DOHH2 (cell line): ENCODE data around the gene SLC48A1.

ENCODE experiments used
- H3F3A ChIP-seq: fragments of 200-600 bp; sonication (generic), shearing (Covaris generic); 2 replicates; pipeline ENCODE4 v1.6.0; 2016; ENCODE audit warnings: antibody characterized with exemption, mild to moderate bottlenecking; ENCODE audit not compliant: control insufficient read depth, insufficient read depth
- H3K27ac ChIP-seq: fragments of 200-600 bp; sonication (generic); 2 replicates; pipeline ENCODE4 v1.5.1; 2014; ENCODE audit warnings: low read depth, mild to moderate bottlenecking, low read length, moderate library complexity
- H3K27me3 ChIP-seq: fragments of 200-600 bp; sonication (generic); 2 replicates; pipeline ENCODE4 v1.6.1; 2014; ENCODE audit warnings: mild to moderate bottlenecking, low read length, mixed read lengths; ENCODE audit not compliant: control insufficient read depth
- H3K36me3 ChIP-seq: fragments of 200-600 bp; sonication (generic); 2 replicates; pipeline ENCODE4 v1.6.1; 2014; ENCODE audit warnings: mild to moderate bottlenecking, low read length, moderate library complexity, mixed read lengths; ENCODE audit not compliant: control insufficient read depth
- H3K4me1 ChIP-seq: fragments of 200-600 bp; sonication (generic); 2 replicates; pipeline ENCODE4 v1.6.1; 2014; ENCODE audit warnings: mild to moderate bottlenecking, low read length, mixed read lengths; ENCODE audit not compliant: control insufficient read depth
- H3K4me2 ChIP-seq: fragments of 200-600 bp; sonication (generic); 2 replicates; pipeline ENCODE4 v1.6.0; 2014; ENCODE audit warnings: mild to moderate bottlenecking, low read length, moderate library complexity
- H3K4me3 ChIP-seq: fragments of 200-600 bp; sonication (generic); 2 replicates; pipeline ENCODE4 v1.5.1; 2014; ENCODE audit warnings: mild to moderate bottlenecking, low read length, mixed read lengths
- H3K79me2 ChIP-seq: fragments of 200-600 bp; sonication (generic); 2 replicates; pipeline ENCODE4 v1.6.1; 2014; ENCODE audit warnings: mild to moderate bottlenecking, low read length, mixed read lengths; ENCODE audit not compliant: control insufficient read depth
- H3K9me2 ChIP-seq: fragments of 200-600 bp; sonication (generic); replicated peaks from 2 replicates; pipeline ENCODE4 v1.6.1; 2014; ENCODE audit warnings: mild to moderate bottlenecking, low read length, mixed read lengths; ENCODE audit not compliant: control insufficient read depth
- H3K9me3 ChIP-seq: fragments of 200-600 bp; sonication (generic); 2 replicates; pipeline ENCODE4 v1.6.1; 2014; ENCODE audit warnings: antibody characterized with exemption, low read length, mixed read lengths; ENCODE audit not compliant: control insufficient read depth, insufficient read depth
- H4K20me1 ChIP-seq: fragments of 200-600 bp; sonication (generic); 2 replicates; pipeline ENCODE4 v1.6.0; 2014; ENCODE audit warnings: low read depth, mild to moderate bottlenecking, antibody characterized with exemption, low read length, moderate library complexity; ENCODE audit not compliant: control insufficient read depth, insufficient read depth
- EZH2phosphoT487 ChIP-seq: fragments of 200-600 bp; sonication (generic); IDR thresholded peaks from 2 replicates; pipeline ENCODE4 v1.6.1; 2017; ENCODE audit warnings: borderline replicate concordance, mild to moderate bottlenecking, antibody characterized with exemption, low read length, moderate library complexity, mixed read lengths
- TF ChIP-seq, protein P1 (sequence below): fragments of 200-600 bp; sonication (generic); IDR thresholded peaks from one replicate; pipeline ENCODE4 v1.5.1; 2014; ENCODE audit warnings: antibody characterized with exemption, mild to moderate bottlenecking, low read depth, low read length; ENCODE audit not compliant: poor library complexity, severe bottlenecking

The SLC48A1 gene

DNA sequence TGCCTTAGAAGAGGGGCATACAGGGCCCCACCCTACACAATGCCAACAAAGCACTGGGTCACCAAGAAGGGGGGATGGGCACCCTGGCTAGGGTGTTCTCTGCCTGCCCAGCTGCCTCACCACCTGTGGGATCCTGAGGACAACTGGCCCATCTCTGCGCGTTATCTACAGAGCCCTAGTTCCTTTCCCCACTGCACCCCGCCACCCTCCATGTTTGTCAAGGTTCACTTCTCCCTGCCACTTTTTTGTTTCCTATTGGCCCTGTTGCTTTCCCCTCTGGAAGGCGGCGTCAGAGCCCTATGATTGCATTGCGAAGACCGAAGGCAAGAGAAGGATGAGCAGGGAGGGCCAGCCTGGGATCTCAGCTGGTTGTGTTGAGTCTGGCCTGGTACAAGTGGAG is 1.6 kb downstream of the SLC48A1 start:
- H3K4me1 ChIP-seq, result peaks cover 39% of the 10 kb centered on the region
- H3K4me3 ChIP-seq, result no peak overlapping the region
- no peaks in the 10 kb centered on the region for H3K9me2 ChIP-seq
- H4K20me1 ChIP-seq, result no peaks in the 10 kb centered on the region
- 0 out of 2 replicates have a peak, but pooled peaks cover under 1% of the 10 kb centered on the region for H3F3A ChIP-seq
- H3K27me3 ChIP-seq, result peaks cover 11% of the 10 kb centered on the region
- no peaks in the 10 kb centered on the region for H3K36me3 ChIP-seq
- H3K9me3 ChIP-seq, result no peaks in the 10 kb centered on the region
- H3K27ac ChIP-seq, result no peak overlapping the region
- TF ChIP-seq EZH2phosphoT487, result no peak
- no peak overlapping the region; the same call in 1 of the 2 replicates for H3K4me2 ChIP-seq
- H3K79me2 ChIP-seq, result peaks cover 6% of the 10 kb centered on the region

DNA sequence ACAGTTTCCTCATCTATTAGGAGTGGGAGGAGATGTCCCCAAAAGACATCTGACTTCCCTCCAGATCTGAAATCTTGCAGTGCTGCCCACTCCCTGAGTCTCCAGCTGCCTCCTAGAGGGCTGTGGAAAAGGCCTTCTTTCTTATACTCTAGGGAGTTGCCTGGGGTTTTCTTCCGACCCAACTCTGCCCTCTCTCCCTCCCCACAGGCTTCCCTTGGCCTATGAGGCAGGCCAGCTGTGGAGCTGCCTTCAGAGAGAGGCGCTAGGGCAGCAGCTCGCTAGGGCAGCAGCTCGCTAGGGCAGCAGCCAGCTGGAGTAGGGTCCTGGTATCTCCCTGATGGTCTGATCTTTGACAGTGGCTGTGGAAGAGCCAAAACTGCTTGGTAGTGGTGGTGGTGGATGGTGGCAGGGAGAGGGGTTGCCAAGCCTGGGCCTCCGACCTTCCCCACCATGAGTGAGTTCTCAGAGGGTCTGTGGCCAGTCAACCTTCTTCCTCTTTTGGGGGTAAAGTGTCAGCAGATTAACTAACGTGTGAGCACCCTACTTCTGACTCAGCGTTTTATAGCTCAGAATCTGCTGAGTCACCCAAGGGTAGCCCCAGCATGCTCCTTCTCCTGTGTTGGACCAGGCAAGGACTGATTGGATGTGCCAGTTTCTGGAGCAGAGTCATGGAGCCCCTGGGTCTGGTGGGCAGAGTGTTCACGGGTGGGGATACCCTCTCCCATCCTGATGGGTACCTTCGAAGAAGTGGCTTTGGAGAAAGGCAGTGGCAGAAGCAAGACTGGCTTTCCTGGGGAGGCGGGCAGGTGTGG is 2.3 kb downstream of the SLC48A1 start:
- TF ChIP-seq, protein P1, sequence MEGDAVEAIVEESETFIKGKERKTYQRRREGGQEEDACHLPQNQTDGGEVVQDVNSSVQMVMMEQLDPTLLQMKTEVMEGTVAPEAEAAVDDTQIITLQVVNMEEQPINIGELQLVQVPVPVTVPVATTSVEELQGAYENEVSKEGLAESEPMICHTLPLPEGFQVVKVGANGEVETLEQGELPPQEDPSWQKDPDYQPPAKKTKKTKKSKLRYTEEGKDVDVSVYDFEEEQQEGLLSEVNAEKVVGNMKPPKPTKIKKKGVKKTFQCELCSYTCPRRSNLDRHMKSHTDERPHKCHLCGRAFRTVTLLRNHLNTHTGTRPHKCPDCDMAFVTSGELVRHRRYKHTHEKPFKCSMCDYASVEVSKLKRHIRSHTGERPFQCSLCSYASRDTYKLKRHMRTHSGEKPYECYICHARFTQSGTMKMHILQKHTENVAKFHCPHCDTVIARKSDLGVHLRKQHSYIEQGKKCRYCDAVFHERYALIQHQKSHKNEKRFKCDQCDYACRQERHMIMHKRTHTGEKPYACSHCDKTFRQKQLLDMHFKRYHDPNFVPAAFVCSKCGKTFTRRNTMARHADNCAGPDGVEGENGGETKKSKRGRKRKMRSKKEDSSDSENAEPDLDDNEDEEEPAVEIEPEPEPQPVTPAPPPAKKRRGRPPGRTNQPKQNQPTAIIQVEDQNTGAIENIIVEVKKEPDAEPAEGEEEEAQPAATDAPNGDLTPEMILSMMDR, result no peak
- H3K27me3 ChIP-seq, result peaks cover 10% of the 10 kb centered on the region
- no peak overlapping the region for H3K27ac ChIP-seq
- no peaks in the 10 kb centered on the region for H4K20me1 ChIP-seq
- H3K4me3 ChIP-seq, result no peak overlapping the region
- H3F3A ChIP-seq, result peaks cover 5% of the 10 kb centered on the region; the same call in 1 of the 2 replicates
- peaks cover 6% of the 10 kb centered on the region for H3K79me2 ChIP-seq
- no peaks in the 10 kb centered on the region for H3K36me3 ChIP-seq
- H3K4me2 ChIP-seq, result no peak overlapping the region
- H3K4me1 ChIP-seq, result peaks cover 45% of the 10 kb centered on the region
- H3K9me3 ChIP-seq, result no peaks in the 10 kb centered on the region
- H3K9me2 ChIP-seq, result no peaks in the 10 kb centered on the region

DNA sequence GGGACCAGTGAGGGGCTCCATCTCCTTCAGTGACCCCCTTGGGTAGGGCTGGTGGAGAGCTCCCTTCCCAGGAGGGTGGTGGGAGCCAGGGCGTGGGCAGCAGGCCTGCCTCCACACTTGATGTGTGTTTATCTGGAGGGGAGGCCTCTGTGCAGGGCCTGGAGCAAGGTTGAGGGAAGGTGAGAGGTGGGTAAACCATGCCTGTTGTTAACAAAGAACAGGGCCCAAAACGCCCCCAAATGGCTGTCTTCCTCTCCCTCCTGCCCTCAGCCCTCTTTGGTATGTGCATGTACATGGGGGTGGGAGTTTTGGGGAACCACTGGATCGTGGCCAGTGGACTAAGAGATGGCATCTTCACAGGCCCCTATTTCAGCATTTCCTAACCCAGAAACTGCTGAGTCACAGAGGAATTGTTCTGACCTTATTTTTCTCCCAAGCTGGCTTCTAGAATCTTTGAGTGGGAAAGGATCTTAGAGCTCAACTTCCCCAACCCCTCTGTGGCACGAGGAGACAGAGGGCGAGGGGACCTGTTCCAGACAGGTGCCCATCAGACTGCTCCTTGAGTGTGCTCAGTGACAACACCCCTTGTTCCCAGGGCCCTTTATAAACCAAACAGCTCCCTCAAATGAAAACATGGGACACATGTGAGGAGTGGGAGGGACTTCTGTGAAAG is 3.6 kb downstream of the SLC48A1 start:
- peaks cover 45% of the 10 kb centered on the region for H3K4me1 ChIP-seq
- peaks cover 6% of the 10 kb centered on the region for H3K79me2 ChIP-seq
- no peaks in the 10 kb centered on the region for H3K9me3 ChIP-seq
- H3K27me3 ChIP-seq, result peaks cover 6% of the 10 kb centered on the region; the same call in 1 of the 2 replicates
- H3K36me3 ChIP-seq, result peaks cover 1% of the 10 kb centered on the region; the same call in 1 of the 2 replicates
- H4K20me1 ChIP-seq, result no peaks in the 10 kb centered on the region
- no peak overlapping the region for H3K4me3 ChIP-seq
- H3K9me2 ChIP-seq, result no peaks in the 10 kb centered on the region
- H3F3A ChIP-seq, result peaks cover 10% of the 10 kb centered on the region
- no peak overlapping the region for H3K27ac ChIP-seq
- TF ChIP-seq, protein P1, result no peak
- TF ChIP-seq EZH2phosphoT487, result no peak
- H3K4me2 ChIP-seq, result no peak overlapping the region

DNA sequence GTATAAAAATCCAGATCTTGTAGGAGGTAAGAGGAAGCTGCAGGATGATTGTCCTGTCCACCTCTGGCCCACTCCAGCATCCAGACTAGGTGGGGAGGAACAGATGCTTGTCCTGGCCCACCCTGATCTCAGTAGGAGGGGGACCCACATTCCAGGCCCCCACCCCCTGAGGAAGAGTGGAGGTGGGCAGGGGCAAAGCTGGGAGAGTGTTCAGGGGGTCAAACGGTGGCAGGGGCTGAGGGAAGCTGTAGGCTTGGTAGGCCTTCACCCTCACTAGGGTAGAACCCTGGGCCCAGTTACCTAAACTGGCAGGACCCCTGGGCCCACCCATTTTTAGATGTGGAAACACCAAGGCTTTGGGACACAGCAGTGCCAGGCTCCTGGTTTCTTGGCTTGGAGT is 4.1 kb downstream of the SLC48A1 start:
- H3K4me3 ChIP-seq, result no peak overlapping the region
- TF ChIP-seq, protein P1, result no peak
- TF ChIP-seq EZH2phosphoT487, result no peak
- no peaks in the 10 kb centered on the region for H3K9me3 ChIP-seq
- H3K9me2 ChIP-seq, result no peaks in the 10 kb centered on the region
- peaks cover 6% of the 10 kb centered on the region; the same call in 1 of the 2 replicates for H3K36me3 ChIP-seq
- H3K4me2 ChIP-seq, result no peak overlapping the region
- H3K79me2 ChIP-seq, result peaks cover 6% of the 10 kb centered on the region
- peaks cover 4% of the 10 kb centered on the region; the same call in 1 of the 2 replicates for H3K27me3 ChIP-seq
- H3F3A ChIP-seq, result peaks cover 10% of the 10 kb centered on the region
- H3K4me1 ChIP-seq, result peaks cover 45% of the 10 kb centered on the region
- no peak overlapping the region for H3K27ac ChIP-seq
- H4K20me1 ChIP-seq, result no peaks in the 10 kb centered on the region
